ENCODE results near the gene CERS5. TPM values are rescaled to one million over a fixed set of nuclear protein-coding genes. Genes with fewer than 3 reads are reported as not detected.

Gene CERS5
- total RNA-seq, 1 donor from 2014 or later = 64.9 TPM

GRCh38 chr12:50102646-50103309 lies 64.4 kb downstream of the CERS5 start:
- DNase-seq (no peak), ATAC-seq (ENCODE audit: low read depth) (peak; percentile 52)
- H3K36me3 Mint-ChIP-seq (ENCODE audit: low read depth) = peaks cover 53% of the 10 kb centered on the region
- H3K4me1 Mint-ChIP-seq = peaks cover 9% of the 10 kb centered on the region
- intact Hi-C loops (cut with micrococcal nuclease) = no loop called here
- H3K9me3 Mint-ChIP-seq = no peaks in the 10 kb centered on the region
- H3K27ac Mint-ChIP-seq = no peak overlapping the region
- TF ChIP-seq, protein P1, sequence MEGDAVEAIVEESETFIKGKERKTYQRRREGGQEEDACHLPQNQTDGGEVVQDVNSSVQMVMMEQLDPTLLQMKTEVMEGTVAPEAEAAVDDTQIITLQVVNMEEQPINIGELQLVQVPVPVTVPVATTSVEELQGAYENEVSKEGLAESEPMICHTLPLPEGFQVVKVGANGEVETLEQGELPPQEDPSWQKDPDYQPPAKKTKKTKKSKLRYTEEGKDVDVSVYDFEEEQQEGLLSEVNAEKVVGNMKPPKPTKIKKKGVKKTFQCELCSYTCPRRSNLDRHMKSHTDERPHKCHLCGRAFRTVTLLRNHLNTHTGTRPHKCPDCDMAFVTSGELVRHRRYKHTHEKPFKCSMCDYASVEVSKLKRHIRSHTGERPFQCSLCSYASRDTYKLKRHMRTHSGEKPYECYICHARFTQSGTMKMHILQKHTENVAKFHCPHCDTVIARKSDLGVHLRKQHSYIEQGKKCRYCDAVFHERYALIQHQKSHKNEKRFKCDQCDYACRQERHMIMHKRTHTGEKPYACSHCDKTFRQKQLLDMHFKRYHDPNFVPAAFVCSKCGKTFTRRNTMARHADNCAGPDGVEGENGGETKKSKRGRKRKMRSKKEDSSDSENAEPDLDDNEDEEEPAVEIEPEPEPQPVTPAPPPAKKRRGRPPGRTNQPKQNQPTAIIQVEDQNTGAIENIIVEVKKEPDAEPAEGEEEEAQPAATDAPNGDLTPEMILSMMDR (IDR thresholded peaks at IDR 0.05) = no peak
- H3K27me3 Mint-ChIP-seq = no peaks in the 10 kb centered on the region
- ChIA-PET POLR2A (interaction anchor here (0.7 to 2.1 kb wide), 4 partner anchors 9 to 423 kb away, joined by 3 to 10 read pairs (median 5); partner anchors contain the start of genes COX14 and SMARCD1), CTCF (interaction anchor here (1.6 to 2.4 kb wide), 2 partner anchors 9 to 15 kb away, joined by 8 to 9 read pairs; partner anchors contain the start of gene COX14)
- no peak overlapping the region for H3K4me3 Mint-ChIP-seq

- no peaks in the 10 kb centered on the region for H3K27me3 Mint-ChIP-seq
- ATAC-seq (ENCODE audit: low read depth) = no peak
Measured at GRCh38 chr12:50102131-50102531, 65.0 kb downstream of the CERS5 start.

DNA sequence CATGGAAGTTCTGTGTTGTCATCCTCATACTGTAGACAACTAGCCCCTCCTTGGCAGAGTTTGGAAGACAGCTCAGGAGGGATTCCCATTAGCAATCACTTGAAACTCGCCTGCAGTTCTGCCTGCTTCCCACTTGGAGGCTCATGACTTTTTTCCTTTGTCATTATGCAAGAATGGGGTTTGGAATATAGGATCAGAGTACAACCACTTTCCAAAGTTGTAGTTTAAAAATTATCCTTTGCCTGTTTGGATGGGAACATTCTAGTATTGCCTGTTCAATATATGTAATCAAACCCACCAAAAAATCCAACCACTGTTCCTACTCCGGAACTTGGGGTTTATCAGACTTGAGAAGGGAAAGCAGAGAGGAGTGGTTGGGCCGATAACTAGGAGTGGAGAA lies 65.5 kb downstream of the CERS5 start:
- ChIA-PET CTCF (no interaction called here), POLR2A (interaction anchor here (1.9 to 3.3 kb wide), 2 partner anchors 9 to 16 kb away, joined by 7 to 14 read pairs; partner anchors contain the start of genes COX14 and SMARCD1)
- ATAC-seq (ENCODE audit: low read depth) = no peak
- Mint-ChIP-seq H3K27me3 (no peaks in the 10 kb centered on the region), H3K27ac (no peak overlapping the region), H3K9me3 (no peaks in the 10 kb centered on the region), H3K36me3 (ENCODE audit: low read depth) (peaks cover 60% of the 10 kb centered on the region), H3K4me1 (peaks cover 9% of the 10 kb centered on the region), H3K4me3 (no peak overlapping the region)
- TF ChIP-seq, protein P1 (IDR thresholded peaks at IDR 0.05) = no peak
- intact Hi-C loops (cut with micrococcal nuclease) = no loop called here
- no peak for DNase-seq

More at GRCh38 chr12:50102131-50102531, 65.0 kb downstream of the CERS5 start:
- intact Hi-C loops (cut with micrococcal nuclease) = no loop called here
- TF ChIP-seq, protein P1 (IDR thresholded peaks at IDR 0.05) = no peak
- Mint-ChIP-seq H3K9me3 (no peaks in the 10 kb centered on the region), H3K4me1 (peaks cover 9% of the 10 kb centered on the region), H3K36me3 (ENCODE audit: low read depth) (peaks cover 58% of the 10 kb centered on the region), H3K4me3 (no peak overlapping the region), H3K27ac (no peak overlapping the region)
- POLR2A ChIA-PET = interaction anchor here (0.7 to 3.3 kb wide), 3 partner anchors 9 to 422 kb away, joined by 3 to 14 read pairs (median 7); partner anchors contain the start of genes COX14 and SMARCD1
- CTCF ChIA-PET = interaction anchor here (1.6 to 2.4 kb wide), 2 partner anchors 10 to 14 kb away, joined by 8 to 9 read pairs; partner anchors contain the start of gene COX14
- no peak for DNase-seq

- ChIA-PET POLR2A (interaction anchor here (0.6 to 3.3 kb wide), 5 partner anchors 10 to 75 kb away, joined by 3 to 14 read pairs (median 4); partner anchors contain the start of genes COX14, RACGAP1 and SMARCD1), CTCF (interaction anchor here (0.8 to 1.0 kb wide), 2 partner anchors 11 to 13 kb away, joined by 3 to 4 read pairs; no protein-coding TSS in a partner anchor)
- ATAC-seq (ENCODE audit: low read depth) (no peak), DNase-seq (no peak)
- intact Hi-C loops (cut with micrococcal nuclease) = no loop called here
- TF ChIP-seq, protein P1 (IDR thresholded peaks at IDR 0.05) = no peak
- Mint-ChIP-seq H3K4me3 (no peak overlapping the region), H3K27ac (no peak overlapping the region), H3K9me3 (no peaks in the 10 kb centered on the region), H3K27me3 (no peaks in the 10 kb centered on the region), H3K4me1 (peaks cover 7% of the 10 kb centered on the region), H3K36me3 (ENCODE audit: low read depth) (peaks cover 66% of the 10 kb centered on the region)
Measured at GRCh38 chr12:50100561-50100960, 66.6 kb downstream of the CERS5 start.

Data from activated B cell treated with CpG ODN at 0.5 μM for 24 hours (primary cell).